ENCODE results near the gene FRMD8. TPM values are rescaled to one million over a fixed set of nuclear protein-coding genes. Genes with fewer than 3 reads are reported as not detected.

FRMD8 gene
- total RNA-seq, 5 donors from 2014 or later (not counting 1 experiment from before 2014, with no cell fraction given): 35.6 to 79.1 (median 77.8) TPM

DNA sequence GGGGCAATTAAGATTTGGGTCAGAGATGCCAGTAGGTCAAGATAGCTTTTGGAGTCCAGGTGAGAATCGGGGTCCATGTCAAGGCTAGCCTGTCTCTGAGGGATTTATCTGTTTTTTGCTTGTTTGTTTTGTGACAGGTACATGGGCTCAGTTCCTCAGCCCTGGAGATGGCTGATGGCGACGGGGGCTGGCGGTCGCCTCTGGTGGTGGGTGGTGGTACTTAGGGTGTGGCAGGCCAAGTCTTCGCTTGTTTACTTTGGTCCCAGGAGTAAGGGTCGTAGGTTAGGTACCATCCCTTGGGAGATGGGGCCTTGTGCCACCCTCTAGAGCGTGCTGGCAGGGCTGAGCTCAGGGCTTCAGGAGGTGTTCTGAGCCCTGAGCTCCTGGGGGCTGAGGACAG is 8.7 kb upstream of the FRMD8 start:
- no peak overlapping the region for H3K4me3 Mint-ChIP-seq
- ATAC-seq (replicated peaks in 1 of 4) (no peak), DNase-seq (no peak)
- Histone ChIP-seq H3K36me3 (ENCODE audit: control insufficient read depth in 2 of 2, extremely low read depth in 1 of 2, insufficient read depth in 1 of 2, low read length in 1 of 2) (peaks cover 7 to 10% of the 10 kb centered on the region in 2 donors), H3K27ac (ENCODE audit: low read length) (no peak overlapping the region), H3K4me3 (ENCODE audit: control insufficient read depth in 1 of 2, extremely low read depth in 1 of 2, low read length in 1 of 2) (no peak overlapping the region), H3K4me1 (ENCODE audit: control insufficient read depth in 1 of 2, extremely low read depth in 1 of 2, insufficient read depth in 2 of 2, low read length in 2 of 2) (peaks cover 0 to 26% of the 10 kb centered on the region in 2 experiments), H3K27me3 (replicated peaks in 1 of 2; ENCODE audit: control insufficient read depth in 2 of 2, extremely low read depth in 1 of 2, insufficient read depth in 2 of 2, low read length in 1 of 2) (no peaks in the 10 kb centered on the region), H3K9me3 (no peaks in the 10 kb centered on the region)
- H3K36me3 Mint-ChIP-seq: no peaks in the 10 kb centered on the region
- H3K9me3 Mint-ChIP-seq: no peaks in the 10 kb centered on the region
- ChIA-PET POLR2A (interaction anchor here in 1 of 2 donors (0.8 kb wide), 1 partner anchor 121 kb away, joined by 3 read pairs; the partner anchor contains the start of gene MALAT1), CTCF (no interaction called here)
- H3K27me3 Mint-ChIP-seq: no peaks in the 10 kb centered on the region
- peaks cover 13 to 24% (median 19%) of the 10 kb centered on the region in 3 donors for H3K4me1 Mint-ChIP-seq
- peak overlapping the region; percentile 46 to 58 for H3K27ac Mint-ChIP-seq
- WGBS (ENCODE audit: insufficient coverage): 93% methylated on average over 5 of the region's 8 CpGs

DNA sequence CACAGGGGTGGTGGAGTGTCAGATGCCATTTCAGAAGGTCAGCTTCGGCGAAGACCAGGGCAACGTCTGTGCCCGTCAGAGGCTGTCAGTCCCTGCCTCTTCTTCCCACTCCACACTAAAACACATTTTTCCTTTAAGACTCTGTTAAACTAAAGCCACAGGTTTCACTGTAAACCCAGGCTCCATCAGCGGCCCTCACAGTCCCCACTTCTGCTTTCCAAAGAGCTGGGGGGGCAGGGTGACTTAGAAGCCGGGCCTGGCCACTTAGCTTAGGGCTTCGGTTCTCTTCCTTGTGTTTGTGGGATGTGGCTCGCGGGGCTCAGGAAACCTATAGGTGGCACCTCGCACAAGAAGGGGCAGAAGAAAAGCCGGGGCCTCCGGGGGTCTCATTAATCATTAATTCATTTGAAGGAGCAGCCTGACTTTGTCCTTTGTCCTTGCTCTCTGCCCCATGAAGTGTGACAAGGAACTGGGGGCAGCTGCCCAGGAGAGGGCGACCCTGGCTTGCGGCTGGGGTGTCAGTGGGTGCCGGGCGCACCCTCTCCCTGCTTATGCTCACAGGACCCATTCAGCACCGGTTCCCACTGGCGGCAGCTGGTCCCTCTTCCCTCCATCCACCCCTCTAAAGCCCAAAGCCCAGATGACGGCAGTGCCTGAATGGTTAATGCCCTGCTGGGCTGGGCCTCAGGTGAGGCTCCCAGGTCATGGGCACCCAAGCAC is 8.1 kb upstream of the FRMD8 start:
- Histone ChIP-seq H3K27ac (ENCODE audit: low read length) (no peak overlapping the region), H3K4me1 (ENCODE audit: control insufficient read depth in 1 of 2, extremely low read depth in 1 of 2, insufficient read depth in 2 of 2, low read length in 2 of 2) (peaks cover 3 to 32% of the 10 kb centered on the region in 2 experiments), H3K4me3 (ENCODE audit: control insufficient read depth in 1 of 2, extremely low read depth in 1 of 2, low read length in 1 of 2) (no peak overlapping the region), H3K36me3 (ENCODE audit: control insufficient read depth in 2 of 2, extremely low read depth in 1 of 2, insufficient read depth in 1 of 2, low read length in 1 of 2) (peaks cover 7 to 10% of the 10 kb centered on the region in 2 donors), H3K27me3 (replicated peaks in 1 of 2; ENCODE audit: control insufficient read depth in 2 of 2, extremely low read depth in 1 of 2, insufficient read depth in 2 of 2, low read length in 1 of 2) (no peaks in the 10 kb centered on the region), H3K9me3 (no peaks in the 10 kb centered on the region)
- CTCF ChIA-PET: no interaction called here
- 82% methylated on average over 18 of the region's 19 CpGs for WGBS (ENCODE audit: insufficient coverage)
- POLR2A ChIA-PET: interaction anchor here in 1 of 2 donors (0.8 kb wide), 1 partner anchor 120 kb away, joined by 3 read pairs; the partner anchor contains the start of gene MALAT1
- H3K27ac Mint-ChIP-seq: peak overlapping the region; percentile 46 to 58
- ATAC-seq (replicated peaks in 1 of 4) (no peak), DNase-seq (peak in 1 of 35 experiments; percentile 43)
- no peaks in the 10 kb centered on the region for H3K27me3 Mint-ChIP-seq
- H3K4me1 Mint-ChIP-seq: peaks cover 19 to 30% (median 25%) of the 10 kb centered on the region in 3 donors
- H3K36me3 Mint-ChIP-seq: no peaks in the 10 kb centered on the region
- no peaks in the 10 kb centered on the region for H3K9me3 Mint-ChIP-seq
- H3K4me3 Mint-ChIP-seq: no peak overlapping the region

DNA sequence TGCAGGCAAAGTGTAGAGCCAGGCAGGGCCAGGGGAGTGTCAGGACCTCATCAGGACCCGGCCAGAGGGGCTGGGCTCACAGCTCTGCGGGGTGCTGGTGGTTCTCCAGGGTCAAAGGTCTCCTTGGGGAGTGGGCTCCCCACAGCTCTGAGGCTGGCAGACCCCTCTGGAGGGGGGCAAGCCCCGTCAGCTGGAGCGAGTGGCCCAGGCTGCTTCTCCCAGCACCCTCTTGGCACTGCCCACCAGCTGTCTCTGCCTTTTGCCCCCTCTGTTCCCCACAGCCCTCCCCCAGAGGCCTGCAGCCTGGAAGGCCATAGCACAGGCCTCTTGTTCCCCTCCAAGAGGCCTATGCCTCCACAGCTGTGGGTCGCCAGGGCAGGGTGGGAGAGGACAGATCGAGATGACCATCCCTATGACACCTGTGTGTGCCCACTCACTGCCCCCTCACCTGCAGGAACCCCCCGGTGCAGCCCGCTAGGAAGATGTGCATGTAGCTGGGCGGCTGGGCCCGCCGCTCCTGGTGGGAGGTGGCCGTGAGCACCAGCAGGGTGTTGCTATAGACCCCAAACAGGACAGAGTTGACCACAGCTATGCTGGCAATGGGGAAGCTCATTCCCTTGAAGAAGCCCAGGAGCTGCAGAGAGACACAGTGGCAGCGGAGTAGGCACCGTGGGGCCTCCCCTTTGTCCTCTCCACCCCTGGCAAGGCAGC is 7.4 kb upstream of the FRMD8 start:
- ChIA-PET POLR2A (interaction anchor here in 1 of 2 donors (0.8 kb wide), 1 partner anchor 120 kb away, joined by 3 read pairs; the partner anchor contains the start of gene MALAT1), CTCF (interaction anchor here in 1 of 2 donors (0.6 kb wide), 1 partner anchor 222 kb away, joined by 6 read pairs; no protein-coding TSS in a partner anchor)
- Mint-ChIP-seq H3K4me3 (no peak overlapping the region), H3K27ac (no peak overlapping the region), H3K36me3 (no peaks in the 10 kb centered on the region), H3K4me1 (peaks cover 24 to 35% (median 32%) of the 10 kb centered on the region in 3 donors), H3K9me3 (no peaks in the 10 kb centered on the region), H3K27me3 (no peaks in the 10 kb centered on the region)
- DNase-seq (no peak), ATAC-seq (replicated peaks in 1 of 4) (no peak)
- Histone ChIP-seq H3K27me3 (replicated peaks in 1 of 2; ENCODE audit: control insufficient read depth in 2 of 2, extremely low read depth in 1 of 2, insufficient read depth in 2 of 2, low read length in 1 of 2) (no peaks in the 10 kb centered on the region), H3K4me1 (ENCODE audit: control insufficient read depth in 1 of 2, extremely low read depth in 1 of 2, insufficient read depth in 2 of 2, low read length in 2 of 2) (peaks cover 4 to 39% of the 10 kb centered on the region in 2 experiments), H3K4me3 (ENCODE audit: control insufficient read depth in 1 of 2, extremely low read depth in 1 of 2, low read length in 1 of 2) (no peak overlapping the region), H3K36me3 (ENCODE audit: control insufficient read depth in 2 of 2, extremely low read depth in 1 of 2, insufficient read depth in 1 of 2, low read length in 1 of 2) (peaks cover 7 to 10% of the 10 kb centered on the region in 2 donors), H3K27ac (ENCODE audit: low read length) (no peak overlapping the region), H3K9me3 (no peaks in the 10 kb centered on the region)
- WGBS (ENCODE audit: insufficient coverage): 96% methylated on average over 10 of the region's 14 CpGs

DNA sequence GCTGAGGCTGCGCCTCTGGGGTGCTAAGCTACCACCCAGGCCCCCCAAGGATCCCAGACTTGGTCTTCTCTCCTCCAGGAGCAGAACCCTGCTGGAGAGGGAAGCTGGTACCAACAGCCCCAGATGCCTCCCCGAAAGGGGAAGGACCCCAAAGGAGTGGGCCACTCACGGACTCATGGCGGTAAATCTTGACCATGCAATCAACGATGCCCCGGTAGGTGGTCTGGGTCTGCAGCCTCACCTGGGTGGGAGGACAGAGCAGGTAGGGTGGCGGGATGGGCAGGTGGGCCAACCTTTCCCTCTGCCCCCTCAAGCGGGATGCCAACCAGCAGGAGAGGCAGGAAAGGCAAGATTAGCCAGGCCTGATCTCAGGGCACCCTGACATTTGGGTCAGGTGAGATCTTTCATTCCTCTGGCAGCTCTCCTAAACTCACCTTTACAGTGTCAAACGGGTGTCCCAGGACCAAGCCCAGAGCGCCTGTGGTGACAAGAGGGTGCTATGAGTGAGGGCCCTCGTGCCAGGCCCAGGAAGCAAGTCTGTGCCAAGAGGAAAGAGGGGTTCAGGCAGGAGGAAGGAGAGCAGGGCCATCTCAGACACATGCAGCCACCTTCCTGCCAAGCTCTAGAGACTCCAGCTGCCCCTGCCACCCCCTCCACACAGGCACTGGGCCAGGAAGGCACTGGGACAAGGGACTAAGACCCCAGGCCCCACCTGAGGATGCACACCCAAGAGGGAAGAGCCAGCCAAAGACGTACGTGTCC is 6.6 kb upstream of the FRMD8 start:
- no peak overlapping the region for H3K27ac ChIP-seq (ENCODE audit: low read length)
- CTCF ChIA-PET: interaction anchor here in 1 of 2 donors (0.6 kb wide), 1 partner anchor 223 kb away, joined by 6 read pairs; no protein-coding TSS in a partner anchor
- Mint-ChIP-seq H3K27me3 (no peaks in the 10 kb centered on the region), H3K36me3 (no peaks in the 10 kb centered on the region), H3K9me3 (no peaks in the 10 kb centered on the region), H3K27ac (peak overlapping the region; percentile 58 to 100), H3K4me1 (peaks cover 32 to 43% (median 40%) of the 10 kb centered on the region in 3 donors), H3K4me3 (peak overlapping the region in 2 of 3 donors; percentile 17 to 96)
- POLR2A ChIA-PET: interaction anchor here in 1 of 2 donors (0.5 kb wide), 1 partner anchor 53 kb away, joined by 3 read pairs; no protein-coding TSS in a partner anchor
- no peak for DNase-seq
- H3K27me3 ChIP-seq (replicated peaks in 1 of 2; ENCODE audit: control insufficient read depth in 2 of 2, extremely low read depth in 1 of 2, insufficient read depth in 2 of 2, low read length in 1 of 2): no peaks in the 10 kb centered on the region
- H3K36me3 ChIP-seq (ENCODE audit: control insufficient read depth in 2 of 2, extremely low read depth in 1 of 2, insufficient read depth in 1 of 2, low read length in 1 of 2): peaks cover 7 to 10% of the 10 kb centered on the region in 2 donors
- no peaks in the 10 kb centered on the region for H3K9me3 ChIP-seq
- H3K4me1 ChIP-seq (ENCODE audit: control insufficient read depth in 1 of 2, extremely low read depth in 1 of 2, insufficient read depth in 2 of 2, low read length in 2 of 2): peaks cover 7 to 47% of the 10 kb centered on the region in 2 experiments
- no peak for ATAC-seq (replicated peaks in 1 of 4)
- WGBS (ENCODE audit: insufficient coverage): 100% methylated on average over 3 of the region's 13 CpGs
- no peak overlapping the region for H3K4me3 ChIP-seq (ENCODE audit: control insufficient read depth in 1 of 2, extremely low read depth in 1 of 2, low read length in 1 of 2)

DNA sequence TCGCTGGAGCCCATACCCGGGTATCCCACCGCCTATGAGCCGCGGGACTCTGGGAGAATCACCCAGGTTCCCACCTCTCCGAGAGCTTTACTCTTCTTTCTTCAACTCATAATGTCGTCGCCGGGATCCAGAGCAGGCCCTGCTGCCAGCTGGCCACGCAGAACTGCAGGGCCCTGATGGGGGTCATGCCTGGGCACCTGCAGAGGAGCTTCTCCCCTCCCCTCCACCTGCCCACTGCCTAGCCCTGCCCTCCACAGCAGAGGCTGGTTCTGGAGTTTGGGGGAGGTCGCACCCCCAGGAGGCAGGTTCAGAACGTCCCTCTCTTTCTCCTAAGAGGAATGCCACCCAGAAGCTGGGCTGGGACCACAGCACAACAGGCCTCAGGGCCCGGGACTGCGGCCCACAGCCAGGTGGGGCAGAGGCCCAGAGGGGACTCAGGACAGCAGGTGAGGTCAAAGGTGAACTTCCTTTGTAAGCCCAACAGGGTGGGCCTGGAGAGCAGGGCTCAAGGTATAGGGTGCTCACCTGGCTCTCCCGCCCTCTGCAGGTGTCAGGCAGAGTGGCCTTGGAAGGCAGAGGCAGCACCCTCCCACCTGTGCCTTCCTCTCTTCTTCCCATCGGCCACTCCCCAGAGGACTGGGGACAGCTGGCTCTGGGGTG is 5.8 kb upstream of the FRMD8 start:
- Mint-ChIP-seq H3K27me3 (no peaks in the 10 kb centered on the region), H3K4me1 (peaks cover 39 to 50% (median 48%) of the 10 kb centered on the region in 3 donors), H3K27ac (peak overlapping the region; percentile 98 to 100), H3K4me3 (peak overlapping the region in 2 of 3 donors; percentile 84 to 96), H3K36me3 (no peaks in the 10 kb centered on the region), H3K9me3 (no peaks in the 10 kb centered on the region)
- ChIA-PET CTCF (interaction anchor here in 1 of 2 donors (0.6 to 0.7 kb wide), 2 partner anchors 12 to 131 kb away, joined by 3 to 4 read pairs; no protein-coding TSS in a partner anchor), POLR2A (interaction anchor here in 1 of 2 donors (0.5 to 0.7 kb wide), 2 partner anchors 52 to 140 kb away, joined by 3 read pairs; no protein-coding TSS in a partner anchor)
- Histone ChIP-seq H3K4me3 (ENCODE audit: control insufficient read depth in 1 of 2, extremely low read depth in 1 of 2, low read length in 1 of 2) (no peak overlapping the region), H3K4me1 (ENCODE audit: control insufficient read depth in 1 of 2, extremely low read depth in 1 of 2, insufficient read depth in 2 of 2, low read length in 2 of 2) (peaks cover 10 to 54% of the 10 kb centered on the region in 2 experiments), H3K27me3 (replicated peaks in 1 of 2; ENCODE audit: control insufficient read depth in 2 of 2, extremely low read depth in 1 of 2, insufficient read depth in 2 of 2, low read length in 1 of 2) (no peaks in the 10 kb centered on the region), H3K27ac (ENCODE audit: low read length) (peak overlapping the region; percentile 95), H3K9me3 (no peaks in the 10 kb centered on the region), H3K36me3 (ENCODE audit: control insufficient read depth in 2 of 2, extremely low read depth in 1 of 2, insufficient read depth in 1 of 2, low read length in 1 of 2) (peaks cover 7 to 10% of the 10 kb centered on the region in 2 donors)
- ATAC-seq (replicated peaks in 1 of 4): no peak
- 95% methylated on average over 14 of the region's 16 CpGs for WGBS (ENCODE audit: insufficient coverage)
- no peak for DNase-seq

All from T-cell (primary cell).